Ectodermal cell (in vitro differentiated cells): ENCODE results near the gene CTIF.

ENCODE experiments used
- H3K27ac ChIP-seq: 2 replicates; pipeline ENCODE4 v1.7.0; 2013; ENCODE audit warnings: mild to moderate bottlenecking, low read depth, low read length; ENCODE audit not compliant: insufficient read depth, poor library complexity, severe bottlenecking
- H3K27me3 ChIP-seq: 2 replicates; pipeline ENCODE4 v1.7.0; 2013; ENCODE audit warnings: mild to moderate bottlenecking, low read length; ENCODE audit not compliant: insufficient read depth, control insufficient read depth, poor library complexity, severe bottlenecking
- H3K36me3 ChIP-seq: one replicate; pipeline ENCODE4 v1.7.0; 2013; ENCODE audit warnings: low read length; ENCODE audit not compliant: control insufficient read depth, insufficient read depth
- H3K4me1 ChIP-seq: one replicate; pipeline ENCODE4 v1.7.0; 2013; ENCODE audit warnings: low read length; ENCODE audit not compliant: control insufficient read depth, insufficient read depth
- H3K4me3 ChIP-seq: 2 replicates; pipeline ENCODE4 v1.7.0; 2013; ENCODE audit warnings: low read depth, low read length, control low read depth; ENCODE audit not compliant: insufficient read depth
- H3K9me3 ChIP-seq: 2 replicates; pipeline ENCODE4 v1.7.0; 2013; ENCODE audit warnings: mild to moderate bottlenecking, low read length, moderate library complexity; ENCODE audit not compliant: control insufficient read depth
- WGBS, 2 experiments: methylation state at CpG; one replicate each; pipeline ENCODE4 v1.1.7; 2013; ENCODE audit warnings: missing lambda C conversion rate in 2 of 2; 5-methylcytosine and 5-hydroxymethylcytosine counted together

CTIF gene

DNA sequence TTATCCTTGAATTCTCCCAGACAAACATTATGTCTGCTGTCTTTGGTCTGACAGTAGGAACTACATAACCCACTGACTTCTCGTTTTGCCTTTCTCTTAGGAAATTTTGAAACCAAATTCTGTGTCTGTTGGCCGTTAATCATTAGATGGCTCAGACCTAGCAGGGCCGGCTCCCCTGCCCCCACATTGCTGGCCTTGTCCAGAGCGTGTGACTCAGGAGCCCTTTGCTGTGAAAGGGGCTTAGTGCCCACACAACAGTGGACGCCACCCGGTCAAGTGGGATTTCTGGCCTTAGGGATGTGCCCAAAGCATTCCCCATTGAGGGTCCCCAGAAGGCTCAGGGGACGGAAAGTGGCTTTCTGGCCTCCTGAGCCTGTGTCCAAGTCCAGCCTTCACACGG, 137.5 kb downstream of the CTIF start:
- H3K27ac ChIP-seq, result no peak overlapping the region
- peaks cover 1% of the 10 kb centered on the region for H3K36me3 ChIP-seq
- WGBS, 2 experiments, result 93 to 94% methylated on average over 8 of the region's 8 CpGs
- no peak overlapping the region for H3K4me3 ChIP-seq
- no peaks in the 10 kb centered on the region for H3K27me3 ChIP-seq
- H3K4me1 ChIP-seq, result peaks cover 6% of the 10 kb centered on the region
- no peaks in the 10 kb centered on the region for H3K9me3 ChIP-seq

DNA sequence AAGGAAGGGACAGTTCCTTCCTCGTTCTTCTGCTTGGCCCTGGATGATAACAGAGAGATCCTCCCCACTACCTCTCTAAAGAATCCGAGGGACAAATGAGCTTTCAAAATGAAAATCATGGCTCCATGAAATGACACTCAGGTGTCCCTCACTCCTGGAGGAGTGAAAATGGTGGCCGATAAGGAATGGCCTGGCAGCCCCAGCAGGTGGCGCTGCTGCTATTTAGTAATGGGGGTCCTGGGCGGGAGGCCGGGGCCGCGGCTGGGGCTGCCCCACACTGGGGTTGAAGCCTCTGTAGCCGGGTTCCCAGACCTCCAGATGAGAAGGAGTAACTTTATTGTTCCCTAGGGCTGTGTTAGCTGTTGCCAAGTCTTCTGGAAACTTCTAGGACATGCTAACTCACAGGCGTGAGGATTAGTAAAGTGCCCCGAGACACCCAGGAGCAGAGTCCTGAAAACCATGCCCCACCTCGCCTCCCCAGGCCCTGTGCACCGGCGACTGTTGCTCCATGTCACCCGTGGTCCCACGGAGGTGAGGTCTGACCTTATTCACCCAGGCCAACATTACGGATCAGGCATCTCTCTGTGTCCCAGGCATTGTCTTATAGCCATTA, 138.0 kb downstream of the CTIF start:
- WGBS, 2 experiments, result 47 to 48% methylated on average over 17 of the region's 17 CpGs
- Histone ChIP-seq H3K27ac (no peak overlapping the region), H3K4me3 (no peak overlapping the region), H3K27me3 (no peaks in the 10 kb centered on the region), H3K9me3 (no peaks in the 10 kb centered on the region), H3K36me3 (no peaks in the 10 kb centered on the region), H3K4me1 (peaks cover 8% of the 10 kb centered on the region)

DNA sequence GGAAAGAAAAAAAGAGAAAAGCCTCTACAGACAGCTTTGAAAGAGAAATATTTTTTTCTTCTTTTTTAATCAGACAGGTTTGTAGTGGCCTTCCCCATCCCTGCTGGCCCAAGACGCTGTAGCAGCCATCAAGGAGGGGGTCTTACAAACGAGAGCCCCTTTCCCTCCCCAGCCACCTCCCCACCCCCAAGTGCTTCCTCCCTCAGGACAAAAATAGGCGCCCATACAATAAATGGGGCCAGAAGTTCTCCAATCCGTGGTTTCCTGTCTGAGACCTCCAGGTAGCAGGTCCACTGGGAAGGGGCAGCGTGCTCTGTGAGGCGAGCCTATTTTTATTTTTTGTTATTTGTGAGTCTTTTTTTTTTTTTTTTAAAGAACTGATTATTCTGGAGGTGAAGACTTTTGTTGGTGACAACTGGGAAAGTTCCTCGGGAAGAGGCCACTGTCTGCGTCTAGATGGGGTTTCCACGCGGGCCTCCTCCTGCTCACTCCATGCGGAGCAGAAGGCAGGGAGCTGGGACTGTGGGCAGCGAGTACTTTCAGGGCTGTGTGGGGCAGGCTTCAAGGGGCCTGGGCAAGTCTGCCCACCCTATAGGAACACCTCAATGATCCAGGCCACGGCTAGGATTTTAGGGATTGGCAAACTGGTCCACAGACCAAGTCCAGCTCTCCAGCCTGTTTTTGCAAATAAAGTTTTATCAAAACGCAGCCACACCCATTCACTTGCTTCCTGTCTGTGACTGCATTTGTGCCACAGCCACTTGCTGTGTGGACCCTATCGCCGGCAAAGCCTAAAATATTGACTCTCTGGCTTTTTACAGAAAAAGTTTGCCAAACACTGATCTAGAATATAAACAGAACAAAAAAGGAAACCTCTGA, 139.6 kb downstream of the CTIF start:
- Histone ChIP-seq H3K27ac (no peak overlapping the region), H3K4me3 (no peak overlapping the region), H3K36me3 (no peaks in the 10 kb centered on the region), H3K27me3 (no peaks in the 10 kb centered on the region), H3K9me3 (no peaks in the 10 kb centered on the region), H3K4me1 (peaks cover 8% of the 10 kb centered on the region)
- WGBS, 2 experiments, result 93 to 95% methylated on average over 16 of the region's 16 CpGs

DNA sequence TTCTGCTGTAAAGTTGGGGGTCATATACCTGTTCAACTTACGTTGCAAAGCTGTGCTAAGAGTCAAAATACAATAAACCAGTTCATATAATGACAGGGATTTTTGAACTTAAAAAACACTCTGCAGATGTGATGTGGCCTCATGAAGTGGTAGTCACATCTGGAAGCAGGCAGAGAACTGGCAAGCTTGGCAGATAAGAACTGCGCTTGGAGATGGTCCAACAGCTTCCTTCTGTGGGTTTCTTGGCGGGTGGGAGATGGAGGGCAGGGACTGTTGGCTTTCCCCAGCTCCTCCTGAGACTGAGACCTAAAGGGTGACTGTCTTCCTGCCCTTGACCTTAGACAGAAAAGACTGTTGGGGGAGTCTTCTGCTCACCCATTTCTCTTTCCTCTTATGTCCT, 140.4 kb downstream of the CTIF start:
- Histone ChIP-seq H3K4me1 (peaks cover 8% of the 10 kb centered on the region), H3K27ac (no peak overlapping the region), H3K27me3 (no peaks in the 10 kb centered on the region), H3K9me3 (no peaks in the 10 kb centered on the region), H3K4me3 (no peak overlapping the region), H3K36me3 (no peaks in the 10 kb centered on the region)
- 96 to 98% methylated on average over 3 of the region's 3 CpGs for WGBS, 2 experiments

DNA sequence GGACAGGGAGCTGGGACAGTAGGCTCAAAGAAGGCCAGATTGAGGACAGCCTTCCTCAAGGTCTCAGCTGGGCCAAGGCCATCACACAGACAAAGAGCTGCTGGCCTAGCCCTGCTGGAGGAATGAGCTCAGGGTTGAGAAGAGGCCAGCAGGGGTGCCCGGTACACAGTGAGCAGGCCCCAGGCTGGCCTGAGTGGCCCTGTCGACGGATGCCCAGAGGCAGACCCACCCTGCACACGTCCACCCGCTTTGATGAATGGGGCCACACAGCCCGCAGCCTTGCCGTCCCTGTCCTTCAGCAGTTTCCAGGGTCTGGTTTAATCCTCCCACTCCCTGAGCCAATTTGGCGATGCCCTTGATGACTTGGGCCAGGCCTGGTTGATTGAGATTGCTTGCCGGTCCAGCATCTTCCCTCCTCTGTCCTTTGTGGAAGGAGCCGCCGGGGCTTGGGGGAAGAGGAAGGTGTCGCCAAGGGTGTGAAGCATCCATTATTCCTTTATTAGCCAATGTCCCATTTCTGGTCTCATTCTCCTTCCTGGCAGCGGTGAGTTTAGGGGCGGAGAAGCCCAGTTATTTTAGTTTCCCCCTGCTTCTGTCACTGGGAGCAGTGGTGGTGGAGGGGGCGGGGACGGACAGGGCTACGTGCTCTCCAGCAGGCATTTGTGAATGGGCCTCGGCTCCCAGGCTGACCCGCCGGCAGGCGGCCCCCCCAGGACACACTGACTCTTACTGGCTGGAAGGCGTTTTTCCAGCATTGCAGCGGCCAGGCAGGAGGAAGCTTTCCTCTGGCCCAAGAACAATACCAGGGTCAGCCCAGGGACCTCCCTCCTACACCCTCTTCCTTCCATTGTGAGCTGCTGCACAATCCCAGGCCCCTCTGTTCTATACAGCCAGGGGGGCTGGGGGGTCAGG, 141.8 kb downstream of the CTIF start:
- Histone ChIP-seq H3K36me3 (no peaks in the 10 kb centered on the region), H3K4me3 (no peak overlapping the region), H3K4me1 (peaks cover 8% of the 10 kb centered on the region), H3K9me3 (no peaks in the 10 kb centered on the region), H3K27ac (peak overlapping the region; percentile 26), H3K27me3 (no peaks in the 10 kb centered on the region)
- 65% methylated on average over 23 of the region's 23 CpGs for WGBS, 2 experiments

DNA sequence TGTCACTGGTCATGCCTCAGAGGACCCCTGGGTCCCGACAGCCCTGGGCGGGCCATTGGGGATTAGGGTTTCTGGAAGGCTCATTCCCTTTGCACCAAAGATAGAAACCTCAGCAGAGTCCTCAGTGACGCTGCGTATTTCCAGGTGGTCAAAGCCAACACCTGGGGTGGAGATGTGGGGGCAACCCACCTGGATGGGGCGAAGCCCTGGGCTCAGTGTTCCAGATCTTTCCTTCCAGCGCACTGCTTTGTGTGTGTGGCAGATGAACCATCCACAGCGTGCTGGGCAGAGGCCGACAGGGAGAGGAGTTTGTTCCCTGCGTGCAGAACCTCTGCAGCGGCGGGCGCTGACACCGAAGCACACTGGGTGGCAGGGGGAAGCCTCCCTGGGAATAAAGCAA, 143.9 kb downstream of the CTIF start:
- 95 to 97% methylated on average over 13 of the region's 13 CpGs for WGBS, 2 experiments
- no peaks in the 10 kb centered on the region for H3K36me3 ChIP-seq
- no peaks in the 10 kb centered on the region for H3K27me3 ChIP-seq
- no peak overlapping the region for H3K4me3 ChIP-seq
- peaks cover 8% of the 10 kb centered on the region for H3K4me1 ChIP-seq
- no peaks in the 10 kb centered on the region for H3K9me3 ChIP-seq
- no peak overlapping the region for H3K27ac ChIP-seq

DNA sequence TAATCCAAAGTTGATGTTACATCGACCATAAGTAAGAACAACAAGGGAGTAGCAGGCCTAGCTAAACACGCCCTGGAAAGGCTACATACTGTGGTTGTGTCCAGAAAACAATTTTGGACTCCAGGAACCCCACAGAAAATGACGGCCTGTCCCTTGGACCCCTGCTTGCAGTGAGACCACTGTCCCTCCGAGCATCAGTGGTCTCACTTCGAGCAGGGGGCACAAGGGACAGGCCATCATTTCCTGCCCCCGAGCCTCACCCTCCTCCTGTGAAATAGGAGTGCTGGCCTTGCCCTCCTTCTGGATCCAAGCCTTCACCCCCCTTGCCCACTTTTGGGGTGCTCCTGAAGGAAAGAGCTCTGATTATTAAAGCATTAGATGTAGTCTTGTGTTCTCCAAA, 144.4 kb downstream of the CTIF start:
- H3K27me3 ChIP-seq, result no peaks in the 10 kb centered on the region
- 92 to 94% methylated on average over 6 of the region's 6 CpGs for WGBS, 2 experiments

DNA sequence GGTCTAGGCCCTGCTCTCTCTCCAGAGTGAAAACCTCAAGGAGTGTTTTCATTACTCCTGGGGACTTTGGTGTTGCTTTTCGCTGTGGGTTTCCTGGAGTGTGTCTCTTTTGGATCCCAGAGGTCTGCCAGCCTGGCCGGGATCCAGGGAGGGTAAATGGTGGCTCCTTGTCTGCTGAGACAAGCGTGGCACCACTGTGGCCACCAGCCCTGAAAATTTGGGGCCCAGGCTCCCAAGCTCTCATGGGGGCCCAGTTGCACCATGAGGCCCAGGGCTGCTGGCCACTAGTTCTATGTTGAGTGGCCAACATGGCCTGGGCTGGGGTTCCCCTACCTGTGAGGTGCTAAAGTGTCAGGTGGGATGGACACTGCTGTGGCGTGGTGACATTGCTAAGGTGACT, 144.8 kb downstream of the CTIF start:
- 95 to 98% methylated on average over 4 of the region's 4 CpGs for WGBS, 2 experiments
- Histone ChIP-seq H3K27ac (no peak overlapping the region), H3K4me3 (no peak overlapping the region)

More for the DNA sequence above, 144.4 kb downstream of the CTIF start:
- Histone ChIP-seq H3K4me3 (no peak overlapping the region), H3K4me1 (peaks cover 8% of the 10 kb centered on the region), H3K9me3 (no peaks in the 10 kb centered on the region), H3K36me3 (no peaks in the 10 kb centered on the region), H3K27ac (no peak overlapping the region)

DNA sequence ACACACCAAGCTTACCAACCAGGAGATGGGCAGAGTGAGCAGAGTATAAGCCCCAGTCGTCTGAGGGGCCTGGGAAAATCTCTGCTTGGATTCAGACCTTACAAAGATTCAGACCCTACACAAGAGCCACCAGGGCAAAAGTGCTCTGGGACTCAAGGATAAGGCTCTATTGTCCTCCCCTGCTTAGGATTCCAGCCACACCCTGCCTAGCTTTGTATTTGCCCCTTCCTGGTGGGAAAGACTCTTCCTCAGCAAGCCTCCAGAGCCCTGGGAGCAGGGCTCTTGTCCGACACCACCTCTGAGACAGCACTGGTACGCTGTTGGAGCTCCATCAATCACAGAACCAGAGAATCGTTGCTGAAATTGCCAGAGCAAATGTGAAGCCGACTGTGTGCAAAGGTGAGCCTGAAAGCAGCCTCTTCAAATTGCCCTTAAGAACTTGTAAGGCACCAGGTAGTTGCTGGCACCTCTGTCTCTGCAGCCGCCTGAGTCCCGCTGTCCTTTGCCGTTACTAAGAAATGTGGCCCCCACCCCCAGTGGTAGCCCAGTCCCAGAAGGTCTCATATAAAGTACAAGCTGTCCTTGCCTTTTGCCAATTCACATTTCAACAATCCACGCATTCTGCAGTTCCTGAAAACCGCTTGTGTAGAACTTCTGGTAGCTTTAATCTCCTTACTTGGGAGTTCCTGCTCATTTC, 148.7 kb downstream of the CTIF start:
- Histone ChIP-seq H3K4me3 (no peak overlapping the region), H3K4me1 (no peaks in the 10 kb centered on the region), H3K27me3 (no peaks in the 10 kb centered on the region), H3K27ac (no peak overlapping the region), H3K36me3 (no peaks in the 10 kb centered on the region), H3K9me3 (no peaks in the 10 kb centered on the region)
- WGBS, 2 experiments, result 85 to 94% methylated on average over 10 of the region's 10 CpGs

More for the DNA sequence above, 144.8 kb downstream of the CTIF start:
- H3K4me1 ChIP-seq, result peaks cover 8% of the 10 kb centered on the region
- H3K27me3 ChIP-seq, result no peaks in the 10 kb centered on the region
- H3K36me3 ChIP-seq, result no peaks in the 10 kb centered on the region
- no peaks in the 10 kb centered on the region for H3K9me3 ChIP-seq
